GM12878 (cell line): Measurements from ENCODE around the gene TXNDC17. TPM values are rescaled to one million over a fixed set of nuclear protein-coding genes. Genes with fewer than 3 reads are reported as not detected.

Source experiments
- CREM ChIP-seq: IDR thresholded peaks from 2 replicates; pipeline ENCODE4 v1.6.1; 2014; ENCODE audit warnings: antibody characterized with exemption, low read depth
- CUX1 ChIP-seq: IDR thresholded peaks from 2 replicates; pipeline ENCODE4 v1.6.1; 2012; ENCODE audit warnings: improper control_type of control experiment, low read depth, low read length; ENCODE audit not compliant: insufficient replicate concordance
- GABPA ChIP-seq: IDR thresholded peaks from 2 replicates; pipeline ENCODE4 v1.6.1; 2014; ENCODE audit warnings: antibody characterized with exemption, low read depth, mild to moderate bottlenecking, inconsistent platforms
- IKZF1 ChIP-seq: fragments of 450-650 bp; conservative IDR thresholded peaks from 2 replicates; pipeline ENCODE4 v1.6.1; 2017; ENCODE audit warnings: antibody characterized with exemption, mild to moderate bottlenecking
- IKZF2 ChIP-seq, 2 experiments: fragments of 450-650 bp; IDR thresholded peaks; 2 replicates each; pipeline ENCODE4 v1.6.1; 2017; ENCODE audit warnings: mild to moderate bottlenecking in 2 of 2, moderate library complexity in 2 of 2
- IRF5 ChIP-seq: fragments of 450-650 bp; IDR thresholded peaks from 2 replicates; pipeline ENCODE4 v1.6.1; 2017; ENCODE audit warnings: borderline replicate concordance
- KLF5 ChIP-seq: fragments of 450-650 bp; IDR thresholded peaks from 2 replicates; pipeline ENCODE4 v1.6.1; 2014; ENCODE audit warnings: mild to moderate bottlenecking; ENCODE audit not compliant: partially characterized antibody
- MTA2 ChIP-seq: fragments of 450-650 bp; IDR thresholded peaks from 2 replicates; pipeline ENCODE4 v1.6.1; 2016; ENCODE audit warnings: low read depth, mild to moderate bottlenecking, moderate library complexity
- MXI1 ChIP-seq: fragments of 150-350 bp; IDR thresholded peaks from 2 replicates; pipeline ENCODE4 v1.6.1; 2011; ENCODE audit warnings: low read depth, mild to moderate bottlenecking, inconsistent platforms, low read length, improper control_type of control experiment
- NBN ChIP-seq: fragments of 450-650 bp; IDR thresholded peaks from 2 replicates; pipeline ENCODE4 v1.6.1; 2016
- NFXL1 ChIP-seq: fragments of 450-650 bp; IDR thresholded peaks from 2 replicates; pipeline ENCODE4 v1.6.1; 2017; ENCODE audit warnings: antibody characterized with exemption, mild to moderate bottlenecking, borderline replicate concordance
- RAD21 ChIP-seq: IDR thresholded peaks from 2 replicates; pipeline ENCODE4 v1.6.1; 2011; ENCODE audit warnings: mild to moderate bottlenecking, low read depth, low read length, moderate library complexity; ENCODE audit not compliant: insufficient read depth
- RFX5 ChIP-seq: IDR thresholded peaks from 2 replicates; pipeline ENCODE4 v1.6.1; 2011; ENCODE audit warnings: low read depth, low read length, improper control_type of control experiment
- SIN3A ChIP-seq: IDR thresholded peaks from 2 replicates; pipeline ENCODE4 v1.6.1; 2012; ENCODE audit warnings: low read depth, low read length, improper control_type of control experiment
- SIX5 ChIP-seq: IDR thresholded peaks from 2 replicates; pipeline ENCODE4 v1.6.1; 2011; ENCODE audit warnings: mild to moderate bottlenecking, low read depth, low read length, moderate library complexity; ENCODE audit not compliant: severe bottlenecking
- SP1 ChIP-seq: IDR thresholded peaks from one replicate; pipeline ENCODE4 v1.6.1; 2011; ENCODE audit warnings: low read depth, low read length
- SUZ12 ChIP-seq: fragments of 200-600 bp; sonication (generic); IDR thresholded peaks from one replicate; pipeline ENCODE4 v1.6.1; 2018; ENCODE audit warnings: antibody characterized with exemption, mild to moderate bottlenecking; ENCODE audit not compliant: unreplicated experiment
- TCF7 ChIP-seq: IDR thresholded peaks from 2 replicates; pipeline ENCODE4 v1.6.1; 2014; ENCODE audit warnings: antibody characterized with exemption, borderline replicate concordance
- ZNF217 ChIP-seq: fragments of 450-650 bp; IDR thresholded peaks from 2 replicates; pipeline ENCODE4 v1.6.1; 2017; ENCODE audit warnings: antibody characterized with exemption, mild to moderate bottlenecking
- polyA plus RNA-seq, 11 experiments: library from polyadenylated mRNA; depleted of rRNA in 4 of 11; unstranded in 6 of 11; stranded (reverse) in 5 of 11; fragments of >200 nt; fragmentation: Nextera tagmentation in 4 of 11; fragmentation: Illumina TruSeq in 1 of 11; extraction: Ambion mirVana in 4 of 11; extraction: Trizol in 1 of 11; gene quantifications; 1 replicate in 1 of 11; 2 replicates in 10 of 11; pipeline versions ENCODE4 v1.2.1 to v1.2.3, GENCODE V29; 2011 to 2016; ENCODE audit warnings: inconsistent platforms in 2 of 11, missing spikeins in 2 of 11, low read depth in 1 of 11
- total RNA-seq, 4 experiments: library from RNA; depleted of rRNA in 3 of 4; stranded (reverse); fragments of >200 nt in 3 of 4; fragmentation: Illumina TruSeq in 1 of 4; extraction: Trizol in 1 of 4; gene quantifications; 2 replicates each; pipeline versions ENCODE4 v1.2.1 to v1.2.3, GENCODE V29; 2013 to 2021
- TF ChIP-seq, protein P1 (sequence below): fragments of 450-650 bp; IDR thresholded peaks from 2 replicates; pipeline ENCODE4 v1.6.1; 2016; ENCODE audit warnings: mild to moderate bottlenecking
- TF ChIP-seq, protein P2 (sequence below): fragments of 450-650 bp; IDR thresholded peaks from 2 replicates; pipeline ENCODE4 v1.6.1; 2017; ENCODE audit warnings: low read depth, mild to moderate bottlenecking, moderate library complexity

The TXNDC17 gene
- total and polyA plus RNA-seq, 10 of the 15 experiments (the other 5 are each of a cell fraction or from before 2014, with no cell fraction given) = 124 to 957 (median 216) TPM

GRCh38 chr17:6651354-6651918 is 10.6 kb downstream of the TXNDC17 start, which contains the start of the genes C17orf100 and MED31 (continued):
- peak; percentile 86 for TF ChIP-seq MXI1
- TF ChIP-seq KLF5 = peak; percentile 17
- TF ChIP-seq IKZF2 (IDR thresholded peaks at IDR 0.05) = no peak
- peak; percentile 56 for TF ChIP-seq IKZF1
- no peak for TF ChIP-seq SUZ12
- no peak for TF ChIP-seq NFXL1
- TF ChIP-seq SP1 = peak; percentile 72
- TF ChIP-seq NBN = 0 out of 2 replicates have a peak, but pooled peaks have one; percentile 56
- TF ChIP-seq IRF5 = no peak
- TF ChIP-seq RFX5 = peak; percentile 69; the same call in 1 of the 2 replicates
- TF ChIP-seq, protein P1, sequence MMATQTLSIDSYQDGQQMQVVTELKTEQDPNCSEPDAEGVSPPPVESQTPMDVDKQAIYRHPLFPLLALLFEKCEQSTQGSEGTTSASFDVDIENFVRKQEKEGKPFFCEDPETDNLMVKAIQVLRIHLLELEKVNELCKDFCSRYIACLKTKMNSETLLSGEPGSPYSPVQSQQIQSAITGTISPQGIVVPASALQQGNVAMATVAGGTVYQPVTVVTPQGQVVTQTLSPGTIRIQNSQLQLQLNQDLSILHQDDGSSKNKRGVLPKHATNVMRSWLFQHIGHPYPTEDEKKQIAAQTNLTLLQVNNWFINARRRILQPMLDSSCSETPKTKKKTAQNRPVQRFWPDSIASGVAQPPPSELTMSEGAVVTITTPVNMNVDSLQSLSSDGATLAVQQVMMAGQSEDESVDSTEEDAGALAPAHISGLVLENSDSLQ = peak; percentile 39; the same call in 1 of the 2 replicates
- TF ChIP-seq CREM = no peak
- no peak for TF ChIP-seq SIX5
- no peak for TF ChIP-seq TCF7
- TF ChIP-seq GABPA = peak; percentile 91
- TF ChIP-seq CUX1 = no peak
- no peak for TF ChIP-seq ZNF217
- no peak for TF ChIP-seq RAD21
- TF ChIP-seq, protein P2, sequence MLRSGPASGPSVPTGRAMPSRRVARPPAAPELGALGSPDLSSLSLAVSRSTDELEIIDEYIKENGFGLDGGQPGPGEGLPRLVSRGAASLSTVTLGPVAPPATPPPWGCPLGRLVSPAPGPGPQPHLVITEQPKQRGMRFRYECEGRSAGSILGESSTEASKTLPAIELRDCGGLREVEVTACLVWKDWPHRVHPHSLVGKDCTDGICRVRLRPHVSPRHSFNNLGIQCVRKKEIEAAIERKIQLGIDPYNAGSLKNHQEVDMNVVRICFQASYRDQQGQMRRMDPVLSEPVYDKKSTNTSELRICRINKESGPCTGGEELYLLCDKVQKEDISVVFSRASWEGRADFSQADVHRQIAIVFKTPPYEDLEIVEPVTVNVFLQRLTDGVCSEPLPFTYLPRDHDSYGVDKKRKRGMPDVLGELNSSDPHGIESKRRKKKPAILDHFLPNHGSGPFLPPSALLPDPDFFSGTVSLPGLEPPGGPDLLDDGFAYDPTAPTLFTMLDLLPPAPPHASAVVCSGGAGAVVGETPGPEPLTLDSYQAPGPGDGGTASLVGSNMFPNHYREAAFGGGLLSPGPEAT = peak; percentile 62
- no peak for TF ChIP-seq MTA2
- TF ChIP-seq SIN3A = peak; percentile 81; the same call in 1 of the 2 replicates
